SK-N-SH treated with all-trans-retinoic acid at 6 μM for 48 hours (cell line): ENCODE data around the gene KLF2.

ENCODE experiments used
- ATAC-seq: fragments of 200-7000 bp; cut with Tn5 transposase; 3 replicates; pipeline ENCODE4 v1.9.1; 2020; ENCODE audit warnings: mild to moderate bottlenecking, moderate library complexity
- ARNTL ChIP-seq: fragments of 450-650 bp; formaldehyde crosslinking; IDR thresholded peaks from 2 replicates; pipeline ENCODE4 v1.5.0; 2020; ENCODE audit warnings: low read depth, mild to moderate bottlenecking, moderate library complexity, borderline replicate concordance
- BACH2 ChIP-seq: fragments of 250-450 bp; sonication (Bioruptor Pico); IDR thresholded peaks from 2 replicates; pipeline ENCODE4 v1.9.0; 2021; ENCODE audit warnings: mild to moderate bottlenecking, borderline replicate concordance
- CSDC2 ChIP-seq: fragments of 250-450 bp; sonication (Bioruptor Pico); IDR thresholded peaks from 2 replicates; pipeline ENCODE4 v1.5.0; 2020; ENCODE audit warnings: mild to moderate bottlenecking, moderate library complexity
- ESRRG ChIP-seq: fragments of 250-450 bp; sonication (Bioruptor Pico); IDR thresholded peaks from 2 replicates; pipeline ENCODE4 v1.6.1; 2021; ENCODE audit warnings: mild to moderate bottlenecking
- GLIS3 ChIP-seq: fragments of 250-450 bp; sonication (Bioruptor Pico); IDR thresholded peaks from 2 replicates; pipeline ENCODE4 v1.5.0; 2020; ENCODE audit warnings: mild to moderate bottlenecking, moderate library complexity
- ISL1 ChIP-seq: fragments of 250-450 bp; sonication (Bioruptor Pico); IDR thresholded peaks from 2 replicates; pipeline ENCODE4 v2.1.2; 2022; ENCODE audit warnings: mild to moderate bottlenecking, moderate library complexity
- OSR1 ChIP-seq: fragments of 250-450 bp; sonication (Bioruptor Pico); IDR thresholded peaks from 2 replicates; pipeline ENCODE4 v1.8.0; 2022; ENCODE audit warnings: moderate library complexity, mild to moderate bottlenecking, inconsistent platforms
- PPARA ChIP-seq: fragments of 250-450 bp; sonication (Bioruptor Pico); IDR thresholded peaks from 2 replicates; pipeline ENCODE4 v1.5.0; 2020; ENCODE audit warnings: mild to moderate bottlenecking, borderline replicate concordance
- RARB ChIP-seq: fragments of 250-450 bp; sonication (Bioruptor Pico); IDR thresholded peaks from 2 replicates; pipeline ENCODE4 v1.8.0; 2021; ENCODE audit warnings: mild to moderate bottlenecking, moderate library complexity
- SNAI2 ChIP-seq: fragments of 250-450 bp; sonication (Bioruptor Pico); IDR thresholded peaks from 2 replicates; pipeline ENCODE4 v1.5.0; 2020; ENCODE audit warnings: mild to moderate bottlenecking, moderate library complexity
- TCF4 ChIP-seq: fragments of 250-450 bp; sonication (Bioruptor Pico); IDR thresholded peaks from 2 replicates; pipeline ENCODE4 v1.8.0; 2021; ENCODE audit warnings: mild to moderate bottlenecking, moderate library complexity, borderline replicate concordance
- TOX ChIP-seq: fragments of 250-450 bp; sonication (Bioruptor Pico); IDR thresholded peaks from 2 replicates; pipeline ENCODE4 v1.8.0; 2021; ENCODE audit warnings: mild to moderate bottlenecking, moderate library complexity, borderline replicate concordance
- TSHZ2 ChIP-seq: fragments of 250-450 bp; sonication (Bioruptor Pico); IDR thresholded peaks from 2 replicates; pipeline ENCODE4 v1.5.0; 2020; ENCODE audit warnings: mild to moderate bottlenecking, moderate library complexity
- ZC3H10 ChIP-seq: fragments of 250-450 bp; sonication (Bioruptor Pico); IDR thresholded peaks from 2 replicates; pipeline ENCODE4 v1.5.1; 2021; ENCODE audit warnings: mild to moderate bottlenecking, moderate library complexity
- ZFP3 ChIP-seq: fragments of 250-450 bp; sonication (Bioruptor Pico); IDR thresholded peaks from 2 replicates; pipeline ENCODE4 v1.5.0; 2020; ENCODE audit warnings: mild to moderate bottlenecking, moderate library complexity
- ZFP30 ChIP-seq: fragments of 450-650 bp; formaldehyde crosslinking; IDR thresholded peaks from 2 replicates; pipeline ENCODE4 v1.5.0; 2022; ENCODE audit warnings: mild to moderate bottlenecking, moderate library complexity
- ZNF565 ChIP-seq: fragments of 450-650 bp; formaldehyde crosslinking; conservative IDR thresholded peaks from 2 replicates; pipeline ENCODE4 v1.5.0; 2020; ENCODE audit warnings: low read depth, mild to moderate bottlenecking, moderate library complexity
- ZNF8 ChIP-seq: fragments of 450-650 bp; formaldehyde crosslinking; IDR thresholded peaks from 2 replicates; pipeline ENCODE4 v1.5.0; 2020; ENCODE audit warnings: mild to moderate bottlenecking, moderate library complexity
- TF ChIP-seq, protein P1 (sequence below): fragments of 250-450 bp; sonication (Bioruptor Pico); IDR thresholded peaks from 2 replicates; pipeline ENCODE4 v1.8.0; 2020; ENCODE audit warnings: mild to moderate bottlenecking, moderate library complexity, borderline replicate concordance
- TF ChIP-seq, protein P2 (sequence below): fragments of 250-450 bp; sonication (Bioruptor Pico); IDR thresholded peaks from 2 replicates; pipeline ENCODE4 v1.5.1; 2020; ENCODE audit warnings: low read depth, mild to moderate bottlenecking, moderate library complexity
- TF ChIP-seq, protein P3 (sequence below): fragments of 250-450 bp; sonication (Bioruptor Pico); IDR thresholded peaks from 2 replicates; pipeline ENCODE4 v1.5.1; 2021; ENCODE audit warnings: mild to moderate bottlenecking, moderate library complexity
- TF ChIP-seq, protein P4 (sequence below): fragments of 250-450 bp; sonication (Bioruptor Pico); IDR thresholded peaks from 2 replicates; pipeline ENCODE4 v1.8.0; 2021; ENCODE audit warnings: low read depth, mild to moderate bottlenecking, moderate library complexity, borderline replicate concordance

The KLF2 gene

GRCh38 chr19:16376241-16376640 is 51.6 kb downstream of the KLF2 start:
- no peak for ATAC-seq
- TF ChIP-seq ZFP30 (CRISPR knock-in tag) (no peak), GLIS3 (CRISPR knock-in tag) (no peak), ISL1 (CRISPR knock-in tag) (no peak), TSHZ2 (no peak), ZFP3 (CRISPR knock-in tag) (no peak), OSR1 (CRISPR knock-in tag) (no peak), TOX (CRISPR knock-in tag) (no peak), ARNTL (CRISPR knock-in tag) (no peak), ZC3H10 (CRISPR knock-in tag) (no peak), PPARA (CRISPR knock-in tag) (no peak), TCF4 (CRISPR knock-in tag) (no peak), ZNF8 (CRISPR knock-in tag) (no peak), BACH2 (CRISPR knock-in tag) (no peak), RARB (no peak), SNAI2 (CRISPR knock-in tag) (no peak), ESRRG (no peak)
- TF ChIP-seq, protein P1, sequence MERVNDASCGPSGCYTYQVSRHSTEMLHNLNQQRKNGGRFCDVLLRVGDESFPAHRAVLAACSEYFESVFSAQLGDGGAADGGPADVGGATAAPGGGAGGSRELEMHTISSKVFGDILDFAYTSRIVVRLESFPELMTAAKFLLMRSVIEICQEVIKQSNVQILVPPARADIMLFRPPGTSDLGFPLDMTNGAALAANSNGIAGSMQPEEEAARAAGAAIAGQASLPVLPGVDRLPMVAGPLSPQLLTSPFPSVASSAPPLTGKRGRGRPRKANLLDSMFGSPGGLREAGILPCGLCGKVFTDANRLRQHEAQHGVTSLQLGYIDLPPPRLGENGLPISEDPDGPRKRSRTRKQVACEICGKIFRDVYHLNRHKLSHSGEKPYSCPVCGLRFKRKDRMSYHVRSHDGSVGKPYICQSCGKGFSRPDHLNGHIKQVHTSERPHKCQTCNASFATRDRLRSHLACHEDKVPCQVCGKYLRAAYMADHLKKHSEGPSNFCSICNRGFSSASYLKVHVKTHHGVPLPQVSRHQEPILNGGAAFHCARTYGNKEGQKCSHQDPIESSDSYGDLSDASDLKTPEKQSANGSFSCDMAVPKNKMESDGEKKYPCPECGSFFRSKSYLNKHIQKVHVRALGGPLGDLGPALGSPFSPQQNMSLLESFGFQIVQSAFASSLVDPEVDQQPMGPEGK (CRISPR knock-in tag): no peak
- TF ChIP-seq, protein P2, sequence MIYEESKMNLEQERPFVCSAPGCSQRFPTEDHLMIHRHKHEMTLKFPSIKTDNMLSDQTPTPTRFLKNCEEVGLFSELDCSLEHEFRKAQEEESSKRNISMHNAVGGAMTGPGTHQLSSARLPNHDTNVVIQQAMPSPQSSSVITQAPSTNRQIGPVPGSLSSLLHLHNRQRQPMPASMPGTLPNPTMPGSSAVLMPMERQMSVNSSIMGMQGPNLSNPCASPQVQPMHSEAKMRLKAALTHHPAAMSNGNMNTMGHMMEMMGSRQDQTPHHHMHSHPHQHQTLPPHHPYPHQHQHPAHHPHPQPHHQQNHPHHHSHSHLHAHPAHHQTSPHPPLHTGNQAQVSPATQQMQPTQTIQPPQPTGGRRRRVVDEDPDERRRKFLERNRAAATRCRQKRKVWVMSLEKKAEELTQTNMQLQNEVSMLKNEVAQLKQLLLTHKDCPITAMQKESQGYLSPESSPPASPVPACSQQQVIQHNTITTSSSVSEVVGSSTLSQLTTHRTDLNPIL (CRISPR knock-in tag): no peak
- TF ChIP-seq, protein P3, sequence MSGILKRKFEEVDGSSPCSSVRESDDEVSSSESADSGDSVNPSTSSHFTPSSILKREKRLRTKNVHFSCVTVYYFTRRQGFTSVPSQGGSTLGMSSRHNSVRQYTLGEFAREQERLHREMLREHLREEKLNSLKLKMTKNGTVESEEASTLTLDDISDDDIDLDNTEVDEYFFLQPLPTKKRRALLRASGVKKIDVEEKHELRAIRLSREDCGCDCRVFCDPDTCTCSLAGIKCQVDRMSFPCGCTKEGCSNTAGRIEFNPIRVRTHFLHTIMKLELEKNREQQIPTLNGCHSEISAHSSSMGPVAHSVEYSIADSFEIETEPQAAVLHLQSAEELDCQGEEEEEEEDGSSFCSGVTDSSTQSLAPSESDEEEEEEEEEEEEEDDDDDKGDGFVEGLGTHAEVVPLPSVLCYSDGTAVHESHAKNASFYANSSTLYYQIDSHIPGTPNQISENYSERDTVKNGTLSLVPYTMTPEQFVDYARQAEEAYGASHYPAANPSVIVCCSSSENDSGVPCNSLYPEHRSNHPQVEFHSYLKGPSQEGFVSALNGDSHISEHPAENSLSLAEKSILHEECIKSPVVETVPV: no peak
- TF ChIP-seq, protein P4, sequence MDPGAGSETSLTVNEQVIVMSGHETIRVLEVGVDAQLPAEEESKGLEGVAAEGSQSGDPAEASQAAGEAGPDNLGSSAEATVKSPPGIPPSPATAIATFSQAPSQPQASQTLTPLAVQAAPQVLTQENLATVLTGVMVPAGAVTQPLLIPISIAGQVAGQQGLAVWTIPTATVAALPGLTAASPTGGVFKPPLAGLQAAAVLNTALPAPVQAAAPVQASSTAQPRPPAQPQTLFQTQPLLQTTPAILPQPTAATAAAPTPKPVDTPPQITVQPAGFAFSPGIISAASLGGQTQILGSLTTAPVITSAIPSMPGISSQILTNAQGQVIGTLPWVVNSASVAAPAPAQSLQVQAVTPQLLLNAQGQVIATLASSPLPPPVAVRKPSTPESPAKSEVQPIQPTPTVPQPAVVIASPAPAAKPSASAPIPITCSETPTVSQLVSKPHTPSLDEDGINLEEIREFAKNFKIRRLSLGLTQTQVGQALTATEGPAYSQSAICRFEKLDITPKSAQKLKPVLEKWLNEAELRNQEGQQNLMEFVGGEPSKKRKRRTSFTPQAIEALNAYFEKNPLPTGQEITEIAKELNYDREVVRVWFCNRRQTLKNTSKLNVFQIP (CRISPR knock-in tag): no peak

DNA sequence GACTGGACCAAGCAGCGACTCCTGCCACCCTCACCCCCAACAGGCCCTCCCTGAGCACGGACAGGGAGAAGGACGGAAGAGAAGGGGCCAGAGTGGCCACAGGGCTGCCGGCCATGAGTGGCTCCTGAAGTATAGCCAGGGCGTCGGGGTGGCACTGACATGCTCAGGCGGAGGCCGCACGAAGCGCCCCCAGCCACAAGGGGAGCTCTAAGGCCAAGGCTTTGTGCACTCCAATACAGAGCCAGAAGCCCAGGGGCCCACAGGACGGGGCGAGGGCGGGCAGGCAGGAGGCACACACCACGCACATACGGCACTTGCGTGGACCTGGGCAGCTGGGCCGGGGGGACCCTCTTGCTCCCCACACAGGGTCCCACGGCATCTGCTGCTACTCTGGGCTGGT is 52.0 kb downstream of the KLF2 start:
- peak; percentile 87 for ATAC-seq
- TF ChIP-seq TCF4 (CRISPR knock-in tag) (no peak), ZC3H10 (CRISPR knock-in tag) (no peak), BACH2 (CRISPR knock-in tag) (no peak), CSDC2 (CRISPR knock-in tag) (no peak), ARNTL (CRISPR knock-in tag) (no peak), ESRRG (no peak), ZNF565 (CRISPR knock-in tag) (no peak), ISL1 (CRISPR knock-in tag) (no peak), ZFP30 (CRISPR knock-in tag) (no peak), OSR1 (CRISPR knock-in tag) (no peak), TSHZ2 (no peak), ZFP3 (CRISPR knock-in tag) (no peak), TOX (CRISPR knock-in tag) (no peak)
- TF ChIP-seq, protein P2 (CRISPR knock-in tag): no peak
- TF ChIP-seq, protein P4 (CRISPR knock-in tag): no peak
- TF ChIP-seq, protein P3: no peak
